T-helper 2 cell treated with Interferon-gamma antibody and Interleukin-4, amounts not matched to agents 100 ng/mL and 5 ng/mL, for 36 hours (primary cell): ENCODE measurements around the gene CXXC1. TPM values are rescaled to one million over a fixed set of nuclear protein-coding genes. Genes with fewer than 3 reads are reported as not detected.
"Not testable (repeated sequence)": the region's sequence is repeated elsewhere in the genome, so short reads cannot be mapped to it uniquely, and the experiment has no call there.

ENCODE experiments used
- intact Hi-C: fragments of 100-400 bp; cut with micrococcal nuclease; formaldehyde crosslinking; loops from one replicate; pipeline ENCODE4 v1.15.1; 2023
- total RNA-seq: library from RNA; stranded (reverse); gene quantifications from 2 replicates; pipeline ENCODE4 v1.2.3, GENCODE V29; 2022

Gene CXXC1
- total RNA-seq, 1 donor from 2014 or later, result 158 TPM

- intact Hi-C loops, result loop anchor here (10.0 kb wide), 2 partner anchors 465 to 1445 kb away; partner anchors contain the start of gene ACAA2
These were observed 7.7 kb downstream of the CXXC1 start for GRCh38 chr18:50279752-50280151.

GRCh38 chr18:50277942-50278341 lies 9.6 kb downstream of the CXXC1 start:
- intact Hi-C loops, result no loop called here

GRCh38 chr18:50276452-50276851 lies 11.0 kb downstream of the CXXC1 start:
- intact Hi-C loops, result no loop called here

GRCh38 chr18:50275503-50276036 lies 11.9 kb downstream of the CXXC1 start:
- intact Hi-C loops, result no loop called here

- intact Hi-C loops, result no loop called here
These were observed 12.6 kb downstream of the CXXC1 start for GRCh38 chr18:50274941-50275340.

- intact Hi-C loops, result no loop called here
These were observed 13.4 kb downstream of the CXXC1 start for GRCh38 chr18:50274044-50274442.

GRCh38 chr18:50273203-50274043 lies 14.1 kb downstream of the CXXC1 start:
- intact Hi-C loops, result no loop called here

- intact Hi-C loops, result no loop called here
These were observed 14.9 kb downstream of the CXXC1 start for GRCh38 chr18:50272568-50272967.

GRCh38 chr18:50268022-50268747 lies 19.3 kb downstream of the CXXC1 start:
- intact Hi-C loops, result loop anchor here (1.0 to 5.0 kb wide), 4 partner anchors 39 to 781 kb away; partner anchors contain the start of gene C18orf32

GRCh38 chr18:50266248-50266704 lies 21.2 kb downstream of the CXXC1 start, which contains the start of gene CFAP53:
Gene CFAP53, minus strand, starts transcription at chr18:50266495. Its CDS starts 91 bp downstream, at chr18:50266404.
- intact Hi-C loops, result loop anchor here (1.0 to 5.0 kb wide), 6 partner anchors 15 to 779 kb away; partner anchors contain the start of genes C18orf32, CXXC1 and MBD1

GRCh38 chr18:50262977-50263376 lies 24.5 kb downstream of the CXXC1 start:
- intact Hi-C loops, result no loop called here

- intact Hi-C loops, result no loop called here
These were observed 36.6 kb downstream of the CXXC1 start for GRCh38 chr18:50250935-50251334.

GRCh38 chr18:50249576-50249975 lies 37.9 kb downstream of the CXXC1 start:
- intact Hi-C loops, result no loop called here

- intact Hi-C loops, result no loop called here
These were observed 39.9 kb downstream of the CXXC1 start for GRCh38 chr18:50247561-50247960.

- intact Hi-C loops, result not testable (repeated sequence)
These were observed 45.7 kb downstream of the CXXC1 start for GRCh38 chr18:50241768-50242167.

- intact Hi-C loops, result no loop called here
These were observed 47.4 kb downstream of the CXXC1 start for GRCh38 chr18:50240080-50240563.

- intact Hi-C loops, result no loop called here
These were observed 55.1 kb downstream of the CXXC1 start for GRCh38 chr18:50232419-50232818.
